Osteoblast (primary cell): ENCODE data around the gene SCUBE1. TPM values are rescaled to one million over a fixed set of nuclear protein-coding genes. Genes with fewer than 3 reads are reported as not detected.

Source experiments
- DNase-seq: peaks from one replicate; pipeline ENCODE4 v3.0.0; 2011; ENCODE audit warnings: low spot score, mixed read lengths; ENCODE audit not compliant: insufficient read length; ENCODE audit errors: missing footprints
- H2AFZ ChIP-seq: 2 replicates; pipeline ENCODE4 v1.6.0; 2011; ENCODE audit warnings: mild to moderate bottlenecking, low read length
- H3K27ac ChIP-seq: 2 replicates; pipeline ENCODE4 v1.5.1; 2011; ENCODE audit warnings: mild to moderate bottlenecking, low read depth, low read length, moderate library complexity
- H3K27me3 ChIP-seq: 2 replicates; pipeline ENCODE4 v1.6.0; 2012; ENCODE audit warnings: mild to moderate bottlenecking, control low read depth, inconsistent platforms, low read length, moderate library complexity; ENCODE audit not compliant: insufficient read depth
- H3K36me3 ChIP-seq: 2 replicates; pipeline ENCODE4 v1.5.1; 2011; ENCODE audit warnings: mild to moderate bottlenecking, low read length, control low read depth, moderate library complexity; ENCODE audit not compliant: insufficient read depth
- H3K4me1 ChIP-seq: 2 replicates; pipeline ENCODE4 v1.5.1; 2011; ENCODE audit warnings: mild to moderate bottlenecking, low read length, control low read depth, moderate library complexity; ENCODE audit not compliant: insufficient read depth
- H3K4me2 ChIP-seq: 2 replicates; pipeline ENCODE4 v1.6.0; 2011; ENCODE audit warnings: mild to moderate bottlenecking, low read length; ENCODE audit not compliant: insufficient read depth
- H3K4me3 ChIP-seq: fragments of 200-600 bp; sonication (generic); 3 replicates; pipeline ENCODE4 v1.5.1; 2012; ENCODE audit warnings: mild to moderate bottlenecking, low read length, inconsistent platforms; ENCODE audit not compliant: insufficient read depth
- H3K79me2 ChIP-seq: 2 replicates; pipeline ENCODE4 v1.6.0; 2012; ENCODE audit warnings: mild to moderate bottlenecking, low read length, control low read depth, inconsistent platforms; ENCODE audit not compliant: insufficient read depth
- H3K9me3 ChIP-seq: 2 replicates; pipeline ENCODE4 v1.5.1; 2011; ENCODE audit warnings: low read depth, low read length, control low read depth
- H4K20me1 ChIP-seq: 2 replicates; pipeline ENCODE4 v1.6.0; 2012; ENCODE audit warnings: mild to moderate bottlenecking, low read length, control low read depth; ENCODE audit not compliant: insufficient read depth
- CTCF ChIP-seq: IDR thresholded peaks from 2 replicates; pipeline ENCODE4 v1.5.1; 2011; ENCODE audit warnings: mild to moderate bottlenecking, low read depth, low read length, moderate library complexity; ENCODE audit errors: extremely low read depth
- total RNA-seq: library from RNA; depleted of rRNA; stranded (reverse); fragments of >200 nt; gene quantifications from 2 replicates; pipeline ENCODE4 v1.2.3, GENCODE V29; 2012

Gene SCUBE1
- total RNA-seq, 1 donor, result 2.2 TPM

- TF ChIP-seq CTCF, result no peak
- Histone ChIP-seq H4K20me1 (no peaks in the 10 kb centered on the region), H3K27ac (no peak overlapping the region), H3K27me3 (peaks cover 26% of the 10 kb centered on the region), H3K36me3 (no peaks in the 10 kb centered on the region), H3K4me1 (peaks cover 2% of the 10 kb centered on the region), H2AFZ (no peak overlapping the region), H3K9me3 (no peaks in the 10 kb centered on the region), H3K4me2 (no peak overlapping the region), H3K79me2 (no peaks in the 10 kb centered on the region), H3K4me3 (no peak overlapping the region)
- DNase-seq, result no peak
Measured at GRCh38 chr22:43333978-43334377, 9.2 kb downstream of the SCUBE1 start.

DNA sequence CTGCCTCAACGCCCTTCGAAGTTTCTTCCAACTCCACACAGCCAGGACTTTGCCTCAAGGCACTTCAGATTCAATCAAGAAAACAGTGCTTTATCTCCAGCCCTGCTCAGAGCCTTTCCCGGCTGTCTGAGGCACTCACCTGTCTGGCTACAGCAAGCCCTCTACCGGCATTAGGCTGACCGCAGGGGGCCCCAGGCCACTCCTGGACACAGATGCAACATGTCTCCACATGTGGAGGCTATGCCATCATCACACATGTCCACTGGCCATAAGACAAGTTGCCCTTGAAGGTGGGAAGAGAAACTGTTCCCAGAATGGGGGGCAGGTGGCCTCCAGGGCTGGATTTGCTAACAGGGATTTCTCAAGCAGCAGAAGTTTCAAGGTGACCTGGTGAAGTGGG is 10.0 kb downstream of the SCUBE1 start:
- peaks cover 26% of the 10 kb centered on the region for H3K27me3 ChIP-seq
- no peaks in the 10 kb centered on the region for H3K36me3 ChIP-seq
- H3K27ac ChIP-seq, result no peak overlapping the region
- H2AFZ ChIP-seq, result no peak overlapping the region
- H3K79me2 ChIP-seq, result no peaks in the 10 kb centered on the region
- no peak for DNase-seq
- no peak overlapping the region for H3K4me2 ChIP-seq
- peaks cover 2% of the 10 kb centered on the region for H3K4me1 ChIP-seq
- H4K20me1 ChIP-seq, result no peaks in the 10 kb centered on the region
- TF ChIP-seq CTCF, result no peak
- H3K4me3 ChIP-seq, result no peak overlapping the region
- H3K9me3 ChIP-seq, result no peaks in the 10 kb centered on the region

DNA sequence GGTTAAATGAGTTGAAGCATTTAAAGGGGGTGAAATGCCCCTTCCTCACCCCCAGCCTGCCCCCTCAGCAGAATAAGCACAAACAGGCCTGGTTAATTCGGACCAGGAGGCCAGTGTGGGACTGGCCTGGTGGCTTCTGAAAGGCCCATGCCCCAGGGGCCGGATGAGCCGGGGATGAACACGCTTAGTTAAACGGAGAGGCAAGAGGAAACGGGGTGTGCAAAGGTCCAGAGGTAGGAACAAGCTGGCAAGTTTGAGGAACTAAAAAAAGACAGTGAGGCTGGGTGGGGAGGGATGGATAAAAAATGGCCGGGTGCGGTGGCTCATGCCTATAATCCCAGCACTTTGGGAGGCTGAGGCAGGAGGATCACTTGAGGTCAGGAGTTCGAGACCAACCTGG is 11.5 kb downstream of the SCUBE1 start:
- Histone ChIP-seq H3K36me3 (no peaks in the 10 kb centered on the region), H3K4me2 (no peak overlapping the region), H3K27me3 (peaks cover 26% of the 10 kb centered on the region), H4K20me1 (no peaks in the 10 kb centered on the region), H2AFZ (no peak overlapping the region), H3K27ac (no peak overlapping the region), H3K4me3 (no peak overlapping the region), H3K79me2 (no peaks in the 10 kb centered on the region), H3K4me1 (no peaks in the 10 kb centered on the region), H3K9me3 (no peaks in the 10 kb centered on the region)
- DNase-seq, result no peak
- TF ChIP-seq CTCF, result no peak

DNA sequence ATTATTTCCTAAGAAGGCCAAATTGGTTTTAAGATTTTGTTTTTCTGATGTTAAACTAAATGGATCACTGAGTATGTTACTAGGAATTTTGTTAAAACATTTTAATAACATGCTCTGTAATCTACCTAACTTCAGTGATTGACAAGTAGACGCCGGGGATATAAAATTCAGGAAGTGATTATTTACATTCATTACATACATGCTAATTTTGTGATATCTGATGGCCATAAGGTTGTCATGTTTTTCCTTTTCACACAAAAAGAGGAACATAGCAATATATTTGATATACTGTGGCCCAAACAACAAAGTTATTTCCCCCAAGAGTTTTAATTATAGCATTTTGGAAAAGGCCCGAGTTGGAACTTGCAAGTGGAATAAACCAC is 12.1 kb downstream of the SCUBE1 start:
- H3K79me2 ChIP-seq, result no peaks in the 10 kb centered on the region
- H3K27me3 ChIP-seq, result peaks cover 26% of the 10 kb centered on the region
- DNase-seq, result no peak
- no peak overlapping the region for H3K27ac ChIP-seq
- TF ChIP-seq CTCF, result no peak
- H4K20me1 ChIP-seq, result no peaks in the 10 kb centered on the region
- H3K9me3 ChIP-seq, result no peaks in the 10 kb centered on the region
- H3K36me3 ChIP-seq, result no peaks in the 10 kb centered on the region
- H3K4me3 ChIP-seq, result no peak overlapping the region
- no peak overlapping the region for H3K4me2 ChIP-seq
- no peak overlapping the region for H2AFZ ChIP-seq
- H3K4me1 ChIP-seq, result no peaks in the 10 kb centered on the region
